Lower leg skin (tissue), 3 donors: ENCODE results near the gene TM9SF4.

Experiments used
- POLR2A ChIP-seq, 2 donors: fragments of 450-650 bp; IDR thresholded peaks; one replicate each; pipeline ENCODE4 v1.6.1; 2016 to 2017; ENCODE audit warnings: antibody characterized with exemption in 2 of 2, mild to moderate bottlenecking in 1 of 2, moderate library complexity in 1 of 2
- TF ChIP-seq, protein P1 (sequence below), 3 donors: fragments of 450-650 bp; IDR thresholded peaks; one replicate each; pipeline ENCODE4 v1.5.1; 2016; ENCODE audit warnings: antibody characterized with exemption in 3 of 3, mild to moderate bottlenecking in 3 of 3, moderate library complexity in 2 of 3

DNA sequence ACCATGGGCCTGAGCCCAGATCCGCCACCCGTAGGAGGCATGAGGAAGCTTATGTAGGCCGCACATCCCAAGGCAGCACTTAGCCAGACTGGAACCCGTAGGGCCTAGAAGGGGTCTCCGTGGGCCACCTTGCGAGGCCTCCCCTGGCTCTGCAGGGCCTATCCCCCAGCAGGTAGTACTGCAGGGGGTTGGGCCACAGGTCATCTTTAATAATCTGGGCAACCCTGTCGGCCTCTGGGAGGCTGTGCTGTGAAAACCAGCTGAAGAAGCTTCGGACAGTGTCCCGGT, 79.6 kb downstream of the TM9SF4 start:
- TF ChIP-seq, protein P1, sequence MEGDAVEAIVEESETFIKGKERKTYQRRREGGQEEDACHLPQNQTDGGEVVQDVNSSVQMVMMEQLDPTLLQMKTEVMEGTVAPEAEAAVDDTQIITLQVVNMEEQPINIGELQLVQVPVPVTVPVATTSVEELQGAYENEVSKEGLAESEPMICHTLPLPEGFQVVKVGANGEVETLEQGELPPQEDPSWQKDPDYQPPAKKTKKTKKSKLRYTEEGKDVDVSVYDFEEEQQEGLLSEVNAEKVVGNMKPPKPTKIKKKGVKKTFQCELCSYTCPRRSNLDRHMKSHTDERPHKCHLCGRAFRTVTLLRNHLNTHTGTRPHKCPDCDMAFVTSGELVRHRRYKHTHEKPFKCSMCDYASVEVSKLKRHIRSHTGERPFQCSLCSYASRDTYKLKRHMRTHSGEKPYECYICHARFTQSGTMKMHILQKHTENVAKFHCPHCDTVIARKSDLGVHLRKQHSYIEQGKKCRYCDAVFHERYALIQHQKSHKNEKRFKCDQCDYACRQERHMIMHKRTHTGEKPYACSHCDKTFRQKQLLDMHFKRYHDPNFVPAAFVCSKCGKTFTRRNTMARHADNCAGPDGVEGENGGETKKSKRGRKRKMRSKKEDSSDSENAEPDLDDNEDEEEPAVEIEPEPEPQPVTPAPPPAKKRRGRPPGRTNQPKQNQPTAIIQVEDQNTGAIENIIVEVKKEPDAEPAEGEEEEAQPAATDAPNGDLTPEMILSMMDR (IDR thresholded peaks at IDR 0.05), result no peak
- TF ChIP-seq POLR2A (IDR thresholded peaks at IDR 0.05), result no peak
